Measurements from ENCODE around the gene KLK10.
"Not testable (repeated sequence)": the region's sequence is repeated elsewhere in the genome, so short reads cannot be mapped to it uniquely, and the experiment has no call there.

KLK10 gene

GRCh38 chr19:50972795-50973376, 46.6 kb downstream of the KLK10 start:
- no peak for ATAC-seq
- Mint-ChIP-seq H3K9me3 (no peaks in the 10 kb centered on the region), H3K27me3 (peaks cover 63% of the 10 kb centered on the region), H3K36me3 (no peaks in the 10 kb centered on the region), H3K4me3 (no peak overlapping the region), H3K27ac (no peak overlapping the region), H3K4me1 (no peaks in the 10 kb centered on the region)

GRCh38 chr19:50969810-50970209, 49.7 kb downstream of the KLK10 start:
- not testable (repeated sequence) for ATAC-seq, H3K4me1 Mint-ChIP-seq
- H3K27me3 Mint-ChIP-seq = peaks cover 67% of the 10 kb centered on the region

GRCh38 chr19:50969413-50969760, 50.1 kb downstream of the KLK10 start, which contains the start of gene KLK6:
KLK6 (minus strand) TSS chr19:50969591; CDS start chr19:50968104, 1,487 bp downstream.
- H3K27me3 Mint-ChIP-seq = peaks cover 68% of the 10 kb centered on the region
- H3K27ac Mint-ChIP-seq = no peak within 1 kb of the TSS
- no peaks in the 10 kb centered on the region for H3K9me3 Mint-ChIP-seq
- no peak within 1 kb of the TSS for H3K4me3 Mint-ChIP-seq
- no peaks in the 10 kb centered on the region for H3K4me1 Mint-ChIP-seq
- no peaks in the 10 kb centered on the region for H3K36me3 Mint-ChIP-seq
- no peak for ATAC-seq

More at GRCh38 chr19:50969810-50970209, 49.7 kb downstream of the KLK10 start:
- H3K27ac Mint-ChIP-seq, H3K36me3 Mint-ChIP-seq, H3K4me3 Mint-ChIP-seq, H3K9me3 Mint-ChIP-seq: not testable (repeated sequence)

GRCh38 chr19:50968716-50969412, 50.6 kb downstream of the KLK10 start:
- H3K4me3 Mint-ChIP-seq = no peak overlapping the region
- H3K27ac Mint-ChIP-seq = no peak overlapping the region
- ATAC-seq = no peak
- peaks cover 74% of the 10 kb centered on the region for H3K27me3 Mint-ChIP-seq
- no peaks in the 10 kb centered on the region for H3K36me3 Mint-ChIP-seq
- H3K9me3 Mint-ChIP-seq = peaks cover 2% of the 10 kb centered on the region
- no peaks in the 10 kb centered on the region for H3K4me1 Mint-ChIP-seq

GRCh38 chr19:50967929-50968715, 51.4 kb downstream of the KLK10 start:
- no peak for ATAC-seq
- Mint-ChIP-seq H3K4me1 (no peaks in the 10 kb centered on the region), H3K9me3 (peaks cover 6% of the 10 kb centered on the region), H3K4me3 (no peak overlapping the region), H3K27me3 (peaks cover 76% of the 10 kb centered on the region), H3K36me3 (no peaks in the 10 kb centered on the region), H3K27ac (no peak overlapping the region)

GRCh38 chr19:50964266-50964665, 55.2 kb downstream of the KLK10 start:
- no peaks in the 10 kb centered on the region for H3K4me1 Mint-ChIP-seq
- no peak overlapping the region for H3K4me3 Mint-ChIP-seq
- peaks cover 8% of the 10 kb centered on the region for H3K36me3 Mint-ChIP-seq
- H3K9me3 Mint-ChIP-seq = peaks cover 31% of the 10 kb centered on the region
- no peak overlapping the region for H3K27ac Mint-ChIP-seq
- H3K27me3 Mint-ChIP-seq = peaks cover 62% of the 10 kb centered on the region
- no peak for ATAC-seq

- peaks cover 10% of the 10 kb centered on the region for H3K36me3 Mint-ChIP-seq
- H3K9me3 Mint-ChIP-seq = peaks cover 33% of the 10 kb centered on the region
- no peak for ATAC-seq
- no peaks in the 10 kb centered on the region for H3K4me1 Mint-ChIP-seq
- no peak overlapping the region for H3K27ac Mint-ChIP-seq
- H3K27me3 Mint-ChIP-seq = peaks cover 69% of the 10 kb centered on the region
- H3K4me3 Mint-ChIP-seq = no peak overlapping the region
Measured at GRCh38 chr19:50963381-50963780, 56.1 kb downstream of the KLK10 start.
